HUES6 (cell line): Measurements from ENCODE around the gene ADORA1.

Source experiments
- H3K27ac ChIP-seq: 2 replicates; pipeline ENCODE4 v1.7.0; 2013; ENCODE audit warnings: low read depth, mild to moderate bottlenecking, low read length, inconsistent platforms
- H3K27me3 ChIP-seq: 2 replicates; pipeline ENCODE4 v1.6.1; 2013; ENCODE audit warnings: low read length; ENCODE audit not compliant: control insufficient read depth, insufficient read depth
- H3K36me3 ChIP-seq: 2 replicates; pipeline ENCODE4 v1.6.1; 2013; ENCODE audit warnings: low read length; ENCODE audit not compliant: control insufficient read depth, insufficient read depth
- H3K4me1 ChIP-seq: 2 replicates; pipeline ENCODE4 v1.6.1; 2013; ENCODE audit warnings: low read length; ENCODE audit not compliant: control insufficient read depth, insufficient read depth
- H3K4me3 ChIP-seq: 2 replicates; pipeline ENCODE4 v1.5.1; 2013; ENCODE audit warnings: low read depth, low read length
- H3K9ac ChIP-seq: one replicate; pipeline ENCODE4 v1.6.1; 2013; ENCODE audit warnings: mild to moderate bottlenecking, low read length
- H3K9me3 ChIP-seq: 2 replicates; pipeline ENCODE4 v1.6.1; 2013; ENCODE audit warnings: low read depth, low read length; ENCODE audit not compliant: control insufficient read depth, insufficient read depth

The ADORA1 gene

GRCh38 chr1:203124546-203125317, 2.8 kb upstream of the ADORA1 start:
- H3K9me3 ChIP-seq, result no peaks in the 10 kb centered on the region
- H3K4me1 ChIP-seq, result peaks cover 30% of the 10 kb centered on the region
- no peak overlapping the region for H3K4me3 ChIP-seq
- no peaks in the 10 kb centered on the region for H3K36me3 ChIP-seq
- H3K27me3 ChIP-seq, result peaks cover 33% of the 10 kb centered on the region
- no peak overlapping the region for H3K27ac ChIP-seq
- H3K9ac ChIP-seq, result no peak overlapping the region

- no peaks in the 10 kb centered on the region for H3K36me3 ChIP-seq
- H3K9ac ChIP-seq, result no peak overlapping the region
- H3K9me3 ChIP-seq, result no peaks in the 10 kb centered on the region
- no peak overlapping the region for H3K27ac ChIP-seq
- H3K27me3 ChIP-seq, result peaks cover 35% of the 10 kb centered on the region
- peaks cover 30% of the 10 kb centered on the region for H3K4me1 ChIP-seq
- H3K4me3 ChIP-seq, result peak overlapping the region; percentile 6; the same call in 1 of the 2 replicates
Measured at GRCh38 chr1:203126151-203126865, 1.2 kb upstream of the ADORA1 start.

GRCh38 chr1:203126866-203127665, 460 bp upstream of the ADORA1 start:
- Histone ChIP-seq H3K9me3 (no peaks in the 10 kb centered on the region), H3K36me3 (no peaks in the 10 kb centered on the region), H3K9ac (peak overlapping the region; percentile 21), H3K27me3 (peaks cover 35% of the 10 kb centered on the region), H3K4me3 (peak overlapping the region; percentile 57), H3K4me1 (peaks cover 30% of the 10 kb centered on the region), H3K27ac (no peak overlapping the region)

- Histone ChIP-seq H3K9me3 (no peaks in the 10 kb centered on the region), H3K9ac (peak overlapping the region; percentile 54), H3K27ac (no peak overlapping the region), H3K4me3 (peak overlapping the region; percentile 57), H3K4me1 (peaks cover 31% of the 10 kb centered on the region), H3K36me3 (no peaks in the 10 kb centered on the region), H3K27me3 (peaks cover 35% of the 10 kb centered on the region)
Measured at GRCh38 chr1:203128431-203128715, 847 bp downstream of the ADORA1 start.

- peaks cover 36% of the 10 kb centered on the region for H3K4me1 ChIP-seq
- peaks cover 35% of the 10 kb centered on the region for H3K27me3 ChIP-seq
- no peaks in the 10 kb centered on the region for H3K36me3 ChIP-seq
- H3K9me3 ChIP-seq, result no peaks in the 10 kb centered on the region
- peak overlapping the region; percentile 57 for H3K4me3 ChIP-seq
- no peak overlapping the region for H3K27ac ChIP-seq
- H3K9ac ChIP-seq, result no peak overlapping the region
Measured at GRCh38 chr1:203128716-203129500, 1.4 kb downstream of the ADORA1 start.

GRCh38 chr1:203129501-203130231, 2.1 kb downstream of the ADORA1 start:
- no peak overlapping the region for H3K4me3 ChIP-seq
- H3K9me3 ChIP-seq, result no peaks in the 10 kb centered on the region
- peaks cover 35% of the 10 kb centered on the region for H3K27me3 ChIP-seq
- H3K36me3 ChIP-seq, result no peaks in the 10 kb centered on the region
- H3K27ac ChIP-seq, result no peak overlapping the region
- peaks cover 42% of the 10 kb centered on the region for H3K4me1 ChIP-seq
- H3K9ac ChIP-seq, result no peak overlapping the region

- Histone ChIP-seq H3K36me3 (no peaks in the 10 kb centered on the region), H3K9ac (no peak overlapping the region), H3K9me3 (no peaks in the 10 kb centered on the region), H3K27me3 (peaks cover 35% of the 10 kb centered on the region), H3K27ac (no peak overlapping the region), H3K4me1 (peaks cover 42% of the 10 kb centered on the region), H3K4me3 (no peak overlapping the region)
Measured at GRCh38 chr1:203130358-203130985, 2.9 kb downstream of the ADORA1 start.

GRCh38 chr1:203131548-203132200, 4.1 kb downstream of the ADORA1 start:
- Histone ChIP-seq H3K27me3 (peaks cover 33% of the 10 kb centered on the region), H3K27ac (no peak overlapping the region), H3K36me3 (no peaks in the 10 kb centered on the region), H3K4me1 (peaks cover 40% of the 10 kb centered on the region), H3K9ac (no peak overlapping the region), H3K4me3 (no peak overlapping the region), H3K9me3 (no peaks in the 10 kb centered on the region)

GRCh38 chr1:203133970-203134725, 6.6 kb downstream of the ADORA1 start:
- Histone ChIP-seq H3K4me3 (no peak overlapping the region), H3K9me3 (no peaks in the 10 kb centered on the region), H3K27ac (no peak overlapping the region), H3K27me3 (peaks cover 8% of the 10 kb centered on the region), H3K9ac (no peak overlapping the region), H3K36me3 (no peaks in the 10 kb centered on the region), H3K4me1 (peaks cover 22% of the 10 kb centered on the region)
